ENCODE data around the gene BTF3L4. TPM values are rescaled to one million over a fixed set of nuclear protein-coding genes. Genes with fewer than 3 reads are reported as not detected.

The BTF3L4 gene
- polyA plus RNA-seq, 3 donors, result 70.3 to 78.6 (median 71.1) TPM

- DNase-seq, result no peak
These were observed 63.4 kb downstream of the BTF3L4 start for GRCh38 chr1:52119301-52120079.

- no peak for DNase-seq
These were observed 66.3 kb downstream of the BTF3L4 start for GRCh38 chr1:52122384-52122783.

GRCh38 chr1:52123622-52124021, 67.5 kb downstream of the BTF3L4 start:
- DNase-seq, result no peak

GRCh38 chr1:52125736-52126359, 69.8 kb downstream of the BTF3L4 start:
- no peak for DNase-seq

GRCh38 chr1:52127181-52128180, 71.4 kb downstream of the BTF3L4 start:
- peak; percentile 43 for DNase-seq

DNA sequence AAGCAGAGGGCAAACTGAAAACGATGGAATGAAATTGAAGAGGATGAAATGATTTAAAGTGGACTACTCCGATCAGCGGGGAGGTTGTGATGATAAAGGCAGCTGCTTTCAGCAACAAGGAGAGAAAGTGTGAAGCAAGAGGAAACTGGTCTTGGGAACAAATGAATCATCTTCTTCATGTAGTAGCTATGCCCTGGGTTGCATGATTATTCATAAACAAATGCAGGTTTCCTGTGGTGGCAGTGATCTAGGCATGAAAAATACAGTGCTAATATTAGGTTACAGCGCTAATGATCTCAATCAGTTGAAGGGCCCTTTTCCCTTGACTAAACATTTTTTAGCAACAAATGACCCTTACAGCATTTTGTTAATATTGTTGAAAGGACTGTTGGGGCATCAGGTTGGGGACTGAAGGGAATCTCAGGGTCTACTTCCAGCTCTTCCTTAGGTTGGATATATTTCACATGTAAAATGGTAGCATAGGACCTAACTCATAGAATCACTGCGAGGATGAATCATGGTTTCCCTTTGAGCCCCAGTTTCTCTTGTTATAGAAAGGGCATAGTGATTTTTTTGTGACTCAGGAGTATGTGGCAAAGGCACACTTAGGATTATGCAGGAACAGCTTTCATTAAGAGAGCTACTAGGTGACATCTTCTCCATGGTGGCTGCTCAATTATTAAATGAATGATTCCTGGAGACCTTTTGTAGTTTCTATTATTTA, 83.9 kb downstream of the BTF3L4 start:
- no peak for DNase-seq

Other genes with a start within 250 kb of the BTF3L4 start
- 100 to 1,000 TPM; 120 to 183 (median 150) TPM for gene NRDC, start 177.6 kb upstream of the BTF3L4 start, polyA plus RNA-seq (ENCODE audit: insufficient read length in 3 of 3)
- 1 to 10 TPM; 4.3 to 6.5 (median 5.5) TPM for gene RAB3B, start 65.6 kb upstream of the BTF3L4 start, polyA plus RNA-seq (ENCODE audit: insufficient read length in 3 of 3)
- 1 to 10 TPM; 5.9 to 6.2 (median 6.1) TPM for gene KTI12, start 22.5 kb upstream of the BTF3L4 start, polyA plus RNA-seq (ENCODE audit: insufficient read length in 3 of 3)
- 10 to 100 TPM; 66.7 to 80.5 (median 79.3) TPM for gene TXNDC12, start 1.1 kb upstream of the BTF3L4 start, polyA plus RNA-seq (ENCODE audit: insufficient read length in 3 of 3)
- gene ZFYVE9, start 85.8 kb downstream of the BTF3L4 start, polyA plus RNA-seq (ENCODE audit: insufficient read length in 3 of 3), result 10 to 100 TPM; 31.3 to 34.7 (median 32.4) TPM